Keratinocyte (primary cell): Measurements from ENCODE around the gene NSG1. TPM values are rescaled to one million over a fixed set of nuclear protein-coding genes. Genes with fewer than 3 reads are reported as not detected.

Source experiments
- DNase-seq: peaks from one replicate; pipeline ENCODE4 v3.0.0-alpha.2; 2011; ENCODE audit warnings: low read depth, missing footprints, low spot score
- FAIRE-seq: peaks from 2 replicates; lab custom pipeline; 2011; peaks lifted over from hg19 to GRCh38; lab: Jason Lieb, UNC
- H2AFZ ChIP-seq: 2 replicates; pipeline ENCODE4 v1.6.0; 2012; ENCODE audit warnings: low read length, control low read depth, inconsistent platforms; ENCODE audit not compliant: control insufficient read depth
- H3K27ac ChIP-seq: 2 replicates; pipeline ENCODE4 v1.5.1; 2011; ENCODE audit warnings: low read length; ENCODE audit not compliant: control insufficient read depth, insufficient read depth
- H3K27me3 ChIP-seq: 3 replicates; pipeline ENCODE4 v1.6.0; 2011; ENCODE audit warnings: low read length; ENCODE audit not compliant: control insufficient read depth, insufficient read depth; ENCODE audit errors: extremely low read depth
- H3K36me3 ChIP-seq, 2 experiments: 2 replicates in 1 of 2; 3 replicates in 1 of 2; pipeline ENCODE4 v1.5.1; 2011; ENCODE audit warnings: low read length in 2 of 2, mild to moderate bottlenecking in 1 of 2; ENCODE audit not compliant: control insufficient read depth in 2 of 2, insufficient read depth in 2 of 2; ENCODE audit errors: extremely low read depth in 1 of 2
- H3K4me1 ChIP-seq: 3 replicates; pipeline ENCODE4 v1.5.1; 2011; ENCODE audit warnings: low read length; ENCODE audit not compliant: control insufficient read depth, insufficient read depth; ENCODE audit errors: extremely low read depth
- H3K4me2 ChIP-seq: 3 replicates; pipeline ENCODE4 v1.6.0; 2011; ENCODE audit warnings: low read depth, low read length; ENCODE audit not compliant: control insufficient read depth, insufficient read depth; ENCODE audit errors: extremely low read depth
- H3K4me3 ChIP-seq, 3 experiments: fragments of 200-600 bp in 1 of 3; sonication (generic) in 1 of 3; 2 replicates in 2 of 3; 3 replicates in 1 of 3; pipeline ENCODE4 v1.5.1; 2011 to 2016; ENCODE audit warnings: low read length in 3 of 3, mild to moderate bottlenecking in 3 of 3, control low read depth in 2 of 3, inconsistent platforms in 1 of 3, low read depth in 1 of 3, mixed read lengths in 1 of 3, mixed run types in 1 of 3, moderate library complexity in 1 of 3; ENCODE audit not compliant: control insufficient read depth in 2 of 3, insufficient read depth in 2 of 3; ENCODE audit errors: extremely low read depth in 1 of 3
- H3K79me2 ChIP-seq: 2 replicates; pipeline ENCODE4 v1.6.0; 2012; ENCODE audit warnings: low read length; ENCODE audit not compliant: control insufficient read depth, insufficient read depth
- H3K9ac ChIP-seq: 3 replicates; pipeline ENCODE4 v1.6.0; 2011; ENCODE audit warnings: low read length; ENCODE audit not compliant: control insufficient read depth, insufficient read depth; ENCODE audit errors: extremely low read depth
- H3K9me1 ChIP-seq: 3 replicates; pipeline ENCODE4 v1.6.0; 2011; ENCODE audit warnings: low read length; ENCODE audit not compliant: control insufficient read depth, insufficient read depth; ENCODE audit errors: extremely low read depth
- H3K9me3 ChIP-seq: 2 replicates; pipeline ENCODE4 v1.5.1; 2012; ENCODE audit warnings: low read depth, low read length; ENCODE audit not compliant: control insufficient read depth
- H4K20me1 ChIP-seq: 3 replicates; pipeline ENCODE4 v1.6.0; 2011; ENCODE audit warnings: low read length; ENCODE audit not compliant: control insufficient read depth, insufficient read depth; ENCODE audit errors: extremely low read depth
- EZH2 ChIP-seq: IDR thresholded peaks from one replicate; pipeline ENCODE4 v1.6.1; 2012; ENCODE audit warnings: inconsistent platforms, mild to moderate bottlenecking, low read length, moderate library complexity
- dilution Hi-C: fragments of 300-500 bp; cut with MboI; formaldehyde crosslinking; loops from one replicate; pipeline ENCODE4 v1.7.0; 2020; ENCODE audit warnings: low sequenced_read_pairs; ENCODE audit not compliant: extremely low pct_ligation_motif_present
- polyA plus RNA-seq, 5 experiments: library from polyadenylated mRNA; depleted of rRNA in 3 of 5; stranded (reverse) in 3 of 5; stranded (forward) in 1 of 5; unstranded in 1 of 5; fragments of >200 nt; gene quantifications; 1 replicate in 1 of 5; 2 replicates in 3 of 5; 3 replicates in 1 of 5; pipeline versions ENCODE4 v1.2.1 to v1.2.3, GENCODE V29; 2011 to 2012; ENCODE audit warnings: missing spikeins in 2 of 5, low read depth in 1 of 5, low replicate concordance in 1 of 5
- TF ChIP-seq, protein P1 (sequence below), 3 experiments: IDR thresholded peaks in 1 of 3; conservative IDR thresholded peaks in 1 of 3; optimal IDR thresholded peaks in 1 of 3; 2 replicates in 2 of 3; 3 replicates in 1 of 3; pipeline versions ENCODE3 to v1.5.1; 2011; ENCODE audit warnings: low read length in 3 of 3, mild to moderate bottlenecking in 3 of 3, moderate library complexity in 2 of 3, control low read depth in 1 of 3, inconsistent platforms in 1 of 3; ENCODE audit not compliant: insufficient read depth in 2 of 3; ENCODE audit errors: extremely low read depth in 1 of 3

NSG1 gene
- polyA plus RNA-seq, 1 donor (not counting 4 experiments of a cell fraction or from before 2014, with no cell fraction given), result 49.3 TPM

DNA sequence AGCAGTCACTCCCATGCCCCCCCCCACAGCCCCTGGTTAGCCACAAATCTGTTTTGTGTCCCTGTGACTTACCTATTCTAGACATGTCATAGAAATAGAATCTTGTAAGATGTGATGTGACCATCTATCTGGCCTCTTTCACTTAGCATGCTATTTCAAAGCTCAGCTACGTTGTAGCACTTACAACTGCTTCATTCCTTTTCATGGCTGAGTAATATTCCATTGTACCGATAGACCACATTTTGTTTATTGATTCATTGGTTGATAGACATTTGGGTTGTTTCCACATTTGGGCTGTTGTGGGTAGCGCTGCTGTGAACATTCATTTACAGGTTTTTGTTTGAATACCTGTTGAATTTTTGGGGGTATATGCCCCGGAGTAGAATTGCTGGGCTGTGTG is 11.5 kb downstream of the NSG1 start:
- no peaks in the 10 kb centered on the region for H3K27me3 ChIP-seq
- dilution Hi-C loops, result no loop called here
- peaks cover 4 to 8% of the 10 kb centered on the region in 2 experiments for H3K36me3 ChIP-seq
- H3K27ac ChIP-seq, result no peak overlapping the region
- no peaks in the 10 kb centered on the region for H3K9me1 ChIP-seq
- FAIRE-seq (no peak), DNase-seq (no peak)
- no peak overlapping the region for H3K4me3 ChIP-seq
- no peaks in the 10 kb centered on the region for H3K79me2 ChIP-seq
- H3K9me3 ChIP-seq, result no peaks in the 10 kb centered on the region
- peaks cover 5% of the 10 kb centered on the region for H4K20me1 ChIP-seq
- H3K9ac ChIP-seq, result no peak overlapping the region
- H2AFZ ChIP-seq, result no peak overlapping the region
- no peak for TF ChIP-seq EZH2
- TF ChIP-seq, protein P1, sequence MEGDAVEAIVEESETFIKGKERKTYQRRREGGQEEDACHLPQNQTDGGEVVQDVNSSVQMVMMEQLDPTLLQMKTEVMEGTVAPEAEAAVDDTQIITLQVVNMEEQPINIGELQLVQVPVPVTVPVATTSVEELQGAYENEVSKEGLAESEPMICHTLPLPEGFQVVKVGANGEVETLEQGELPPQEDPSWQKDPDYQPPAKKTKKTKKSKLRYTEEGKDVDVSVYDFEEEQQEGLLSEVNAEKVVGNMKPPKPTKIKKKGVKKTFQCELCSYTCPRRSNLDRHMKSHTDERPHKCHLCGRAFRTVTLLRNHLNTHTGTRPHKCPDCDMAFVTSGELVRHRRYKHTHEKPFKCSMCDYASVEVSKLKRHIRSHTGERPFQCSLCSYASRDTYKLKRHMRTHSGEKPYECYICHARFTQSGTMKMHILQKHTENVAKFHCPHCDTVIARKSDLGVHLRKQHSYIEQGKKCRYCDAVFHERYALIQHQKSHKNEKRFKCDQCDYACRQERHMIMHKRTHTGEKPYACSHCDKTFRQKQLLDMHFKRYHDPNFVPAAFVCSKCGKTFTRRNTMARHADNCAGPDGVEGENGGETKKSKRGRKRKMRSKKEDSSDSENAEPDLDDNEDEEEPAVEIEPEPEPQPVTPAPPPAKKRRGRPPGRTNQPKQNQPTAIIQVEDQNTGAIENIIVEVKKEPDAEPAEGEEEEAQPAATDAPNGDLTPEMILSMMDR (optimal IDR thresholded peaks at IDR 0.05 in 1 of 3, IDR thresholded peaks at IDR 0.05 in 1 of 3, conservative IDR thresholded peaks at IDR 0.05 in 1 of 3; ENCODE audit: extremely low read depth in 1 of 3, insufficient read depth in 2 of 3, low read length in 3 of 3), result no peak
- H3K4me2 ChIP-seq, result no peak overlapping the region
- peaks cover 44% of the 10 kb centered on the region for H3K4me1 ChIP-seq

GRCh38 chr4:4401036-4401435 is 14.1 kb downstream of the NSG1 start:
- no peak overlapping the region for H3K4me2 ChIP-seq
- no peaks in the 10 kb centered on the region for H3K79me2 ChIP-seq
- peaks cover 0 to 4% of the 10 kb centered on the region in 2 experiments for H3K36me3 ChIP-seq
- H3K9ac ChIP-seq, result no peak overlapping the region
- H3K4me3 ChIP-seq, result no peak overlapping the region
- no peak for DNase-seq
- no peak overlapping the region for H3K27ac ChIP-seq
- H3K9me3 ChIP-seq, result no peaks in the 10 kb centered on the region
- no peaks in the 10 kb centered on the region for H3K9me1 ChIP-seq
- no peak for TF ChIP-seq EZH2
- peaks cover 22% of the 10 kb centered on the region for H3K4me1 ChIP-seq
- no peak overlapping the region for H2AFZ ChIP-seq
- H3K27me3 ChIP-seq, result no peaks in the 10 kb centered on the region
- dilution Hi-C loops, result no loop called here
- H4K20me1 ChIP-seq, result peaks cover 3% of the 10 kb centered on the region
- FAIRE-seq, result no peak

DNA sequence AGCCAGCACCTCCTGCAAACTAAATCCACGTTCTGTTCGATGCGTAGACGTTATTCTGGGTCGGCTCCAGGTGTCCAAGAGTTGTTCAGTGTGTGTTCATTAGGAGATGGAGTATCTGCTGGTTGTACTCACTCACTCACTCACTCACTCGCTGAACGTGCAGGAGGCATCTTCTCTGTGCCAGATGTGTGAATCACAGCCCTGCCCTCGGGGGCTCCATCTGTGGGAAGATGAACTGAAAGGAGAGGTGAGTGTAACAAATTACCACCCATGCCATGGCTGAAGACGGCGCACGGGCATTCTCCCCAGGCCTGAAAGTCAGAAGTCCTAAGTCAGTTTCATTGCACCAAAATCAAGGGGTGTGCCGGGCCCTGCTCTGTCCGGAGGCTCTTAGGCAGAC is 16.1 kb downstream of the NSG1 start:
- peak; percentile 52 for DNase-seq
- dilution Hi-C loops, result no loop called here
- Histone ChIP-seq H3K79me2 (no peaks in the 10 kb centered on the region), H3K9ac (no peak overlapping the region), H4K20me1 (peaks cover 3% of the 10 kb centered on the region), H3K36me3 (peaks cover 0 to 1% of the 10 kb centered on the region in 2 experiments), H3K4me1 (peaks cover 10% of the 10 kb centered on the region), H3K4me3 (no peak overlapping the region), H3K9me1 (no peaks in the 10 kb centered on the region), H3K27ac (no peak overlapping the region), H2AFZ (no peak overlapping the region), H3K27me3 (no peaks in the 10 kb centered on the region), H3K9me3 (no peaks in the 10 kb centered on the region), H3K4me2 (peak overlapping the region; percentile 25)
- FAIRE-seq, result peak; percentile 96
- TF ChIP-seq EZH2, result no peak
- TF ChIP-seq, protein P1 (optimal IDR thresholded peaks at IDR 0.05 in 1 of 3, IDR thresholded peaks at IDR 0.05 in 1 of 3, conservative IDR thresholded peaks at IDR 0.05 in 1 of 3; ENCODE audit: extremely low read depth in 1 of 3, insufficient read depth in 2 of 3, low read length in 3 of 3), result no peak
